PC-3 (cell line): ENCODE results near the gene CACNA1H.

Experiments used
- EZH2 ChIP-seq: fragments of 300-600 bp; sonication (generic); IDR thresholded peaks from one replicate; pipeline ENCODE4 v1.6.1; 2017; ENCODE audit warnings: antibody characterized with exemption, mild to moderate bottlenecking, low read length; ENCODE audit not compliant: unreplicated experiment
- TF ChIP-seq, protein P1 (sequence below): fragments of 300-600 bp; sonication (generic); conservative IDR thresholded peaks from 2 replicates; pipeline ENCODE4 v1.5.1; 2017; ENCODE audit warnings: antibody characterized with exemption, low read depth, mild to moderate bottlenecking, low read length

DNA sequence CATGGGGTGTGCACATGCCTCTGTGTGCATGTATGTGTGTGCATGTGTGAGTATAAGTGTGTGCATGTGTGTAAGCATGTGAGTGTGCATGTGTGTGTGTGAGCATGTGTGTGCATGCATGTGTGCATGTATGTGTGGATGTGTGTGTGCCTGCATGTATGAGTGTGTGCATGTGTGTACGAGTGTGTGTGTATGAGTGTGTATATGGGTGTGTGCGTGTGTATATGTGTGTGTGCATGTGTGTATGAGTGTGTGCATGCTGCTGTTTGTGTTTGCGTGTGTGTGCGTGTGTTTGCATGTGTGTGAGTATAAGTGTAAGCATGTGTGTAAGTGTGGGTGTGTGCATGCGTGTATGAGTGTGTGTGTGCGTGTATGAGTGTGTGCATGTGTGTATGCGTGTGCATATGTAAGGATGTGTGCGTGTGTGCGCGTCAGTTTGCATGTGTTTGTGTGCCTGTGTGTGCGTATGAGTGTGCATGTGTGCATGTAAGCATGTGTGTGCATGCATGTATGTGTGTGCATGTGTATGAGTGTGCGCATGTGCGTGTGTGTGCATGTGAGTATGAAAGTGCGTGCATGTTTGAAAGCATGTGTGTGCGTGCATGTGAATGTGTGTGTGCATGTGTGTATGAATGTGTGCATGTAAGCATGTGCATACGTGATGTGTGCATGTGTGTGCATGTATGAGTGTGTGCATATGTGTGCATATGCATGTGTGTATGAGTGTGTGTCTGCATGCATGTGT is 111.6 kb downstream of the CACNA1H start:
- TF ChIP-seq, protein P1, sequence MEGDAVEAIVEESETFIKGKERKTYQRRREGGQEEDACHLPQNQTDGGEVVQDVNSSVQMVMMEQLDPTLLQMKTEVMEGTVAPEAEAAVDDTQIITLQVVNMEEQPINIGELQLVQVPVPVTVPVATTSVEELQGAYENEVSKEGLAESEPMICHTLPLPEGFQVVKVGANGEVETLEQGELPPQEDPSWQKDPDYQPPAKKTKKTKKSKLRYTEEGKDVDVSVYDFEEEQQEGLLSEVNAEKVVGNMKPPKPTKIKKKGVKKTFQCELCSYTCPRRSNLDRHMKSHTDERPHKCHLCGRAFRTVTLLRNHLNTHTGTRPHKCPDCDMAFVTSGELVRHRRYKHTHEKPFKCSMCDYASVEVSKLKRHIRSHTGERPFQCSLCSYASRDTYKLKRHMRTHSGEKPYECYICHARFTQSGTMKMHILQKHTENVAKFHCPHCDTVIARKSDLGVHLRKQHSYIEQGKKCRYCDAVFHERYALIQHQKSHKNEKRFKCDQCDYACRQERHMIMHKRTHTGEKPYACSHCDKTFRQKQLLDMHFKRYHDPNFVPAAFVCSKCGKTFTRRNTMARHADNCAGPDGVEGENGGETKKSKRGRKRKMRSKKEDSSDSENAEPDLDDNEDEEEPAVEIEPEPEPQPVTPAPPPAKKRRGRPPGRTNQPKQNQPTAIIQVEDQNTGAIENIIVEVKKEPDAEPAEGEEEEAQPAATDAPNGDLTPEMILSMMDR: no peak
- no peak for TF ChIP-seq EZH2
